AG04450 (cell line): ENCODE data around the gene SPECC1L. TPM values are rescaled to one million over a fixed set of nuclear protein-coding genes. Genes with fewer than 3 reads are reported as not detected.

Source experiments
- CTCF ChIA-PET: fragments of 300-600, 350-600 bp; formaldehyde crosslinking; extraction: SDS; loops from one replicate; lab custom pipeline; 2022; ENCODE audit warnings: antibody characterized with exemption, inconsistent platforms; lab: Charles Lee
- POLR2A ChIA-PET: fragments of 350-600 bp; formaldehyde crosslinking; extraction: SDS; loops from one replicate; lab custom pipeline; 2021; ENCODE audit warnings: antibody characterized with exemption, inconsistent platforms; lab: Yijun Ruan, JAX
- DNase-seq: peaks from one replicate; pipeline ENCODE4 v3.0.0-alpha.2; 2011; ENCODE audit warnings: low read depth, low spot score
- H3K27ac ChIP-seq: one replicate; pipeline ENCODE4 v1.5.1; 2012; ENCODE audit warnings: low read depth, low read length, control low read depth
- H3K27me3 ChIP-seq: one replicate; pipeline ENCODE4 v1.6.0; 2012; ENCODE audit warnings: low read length; ENCODE audit not compliant: control insufficient read depth, insufficient read depth
- H3K4me3 ChIP-seq: 2 replicates; pipeline ENCODE4 v1.5.1; 2011; ENCODE audit warnings: mild to moderate bottlenecking, low read depth, low read length, control low read depth
- H3K9me3 ChIP-seq: 2 replicates; pipeline ENCODE4 v1.5.1; 2012; ENCODE audit warnings: low read length; ENCODE audit not compliant: control insufficient read depth, insufficient read depth
- polyA plus RNA-seq: library from polyadenylated mRNA; depleted of rRNA; stranded (reverse); fragments of >200 nt; gene quantifications from 2 replicates; pipeline ENCODE4 v1.2.3, GENCODE V29; 2011
- TF ChIP-seq, protein P1 (sequence below): IDR thresholded peaks from 2 replicates; pipeline ENCODE4 v1.5.1; 2011; ENCODE audit warnings: low read depth, low read length, control low read depth, inconsistent platforms

SPECC1L gene
- polyA plus RNA-seq, 1 experiment, result 36.4 TPM

DNA sequence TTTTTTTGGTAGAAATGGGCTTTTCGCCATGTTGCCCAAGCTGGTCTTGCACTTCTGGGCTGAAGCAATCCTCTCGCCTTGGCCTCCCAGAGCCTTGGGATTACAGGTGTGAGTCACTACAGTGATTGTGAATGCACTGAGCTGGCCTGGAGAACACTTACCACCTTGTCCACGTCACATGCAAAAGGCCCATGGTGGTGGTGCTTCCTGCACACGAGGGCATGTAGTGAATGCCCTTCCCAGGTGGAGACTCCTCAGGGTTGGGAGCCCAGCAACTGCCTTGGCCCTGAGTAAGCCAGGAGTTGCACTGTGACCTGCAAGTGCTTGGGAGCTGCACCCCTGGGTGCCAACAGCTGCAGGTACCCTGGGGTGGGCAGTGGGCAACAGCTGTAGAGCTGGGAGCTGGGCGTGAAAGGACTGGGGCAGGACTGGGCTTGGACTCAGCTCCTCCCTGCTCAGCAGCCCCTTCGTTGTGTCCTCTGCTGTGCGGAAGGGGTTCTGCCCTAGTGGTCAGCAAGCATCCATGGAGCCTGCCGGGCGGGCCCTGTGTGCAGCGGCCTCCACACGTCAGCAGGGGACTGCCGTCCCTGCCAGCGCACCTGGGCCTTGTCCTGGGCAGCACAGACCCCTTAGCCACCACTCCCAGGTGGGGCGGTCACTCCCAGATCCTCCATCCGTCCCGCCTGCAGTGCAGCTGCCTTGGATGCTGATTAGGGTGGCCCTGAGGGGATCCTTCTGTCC, 147.4 kb downstream of the SPECC1L start:
- no peak for DNase-seq
- no peaks in the 10 kb centered on the region for H3K27me3 ChIP-seq
- H3K9me3 ChIP-seq, result no peaks in the 10 kb centered on the region; the same call in 1 of the 2 replicates
- ChIA-PET POLR2A (no interaction called here), CTCF (no interaction called here)
- TF ChIP-seq, protein P1, sequence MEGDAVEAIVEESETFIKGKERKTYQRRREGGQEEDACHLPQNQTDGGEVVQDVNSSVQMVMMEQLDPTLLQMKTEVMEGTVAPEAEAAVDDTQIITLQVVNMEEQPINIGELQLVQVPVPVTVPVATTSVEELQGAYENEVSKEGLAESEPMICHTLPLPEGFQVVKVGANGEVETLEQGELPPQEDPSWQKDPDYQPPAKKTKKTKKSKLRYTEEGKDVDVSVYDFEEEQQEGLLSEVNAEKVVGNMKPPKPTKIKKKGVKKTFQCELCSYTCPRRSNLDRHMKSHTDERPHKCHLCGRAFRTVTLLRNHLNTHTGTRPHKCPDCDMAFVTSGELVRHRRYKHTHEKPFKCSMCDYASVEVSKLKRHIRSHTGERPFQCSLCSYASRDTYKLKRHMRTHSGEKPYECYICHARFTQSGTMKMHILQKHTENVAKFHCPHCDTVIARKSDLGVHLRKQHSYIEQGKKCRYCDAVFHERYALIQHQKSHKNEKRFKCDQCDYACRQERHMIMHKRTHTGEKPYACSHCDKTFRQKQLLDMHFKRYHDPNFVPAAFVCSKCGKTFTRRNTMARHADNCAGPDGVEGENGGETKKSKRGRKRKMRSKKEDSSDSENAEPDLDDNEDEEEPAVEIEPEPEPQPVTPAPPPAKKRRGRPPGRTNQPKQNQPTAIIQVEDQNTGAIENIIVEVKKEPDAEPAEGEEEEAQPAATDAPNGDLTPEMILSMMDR, result no peak
- no peak overlapping the region for H3K27ac ChIP-seq
- no peak overlapping the region for H3K4me3 ChIP-seq

- DNase-seq, result no peak
- TF ChIP-seq, protein P1, result no peak
- H3K27me3 ChIP-seq, result no peaks in the 10 kb centered on the region
- ChIA-PET POLR2A (no interaction called here), CTCF (no interaction called here)
- no peak overlapping the region for H3K27ac ChIP-seq
- H3K4me3 ChIP-seq, result no peak overlapping the region
- no peaks in the 10 kb centered on the region; the same call in 1 of the 2 replicates for H3K9me3 ChIP-seq
These were observed 148.3 kb downstream of the SPECC1L start for GRCh38 chr22:24418786-24419474.

GRCh38 chr22:24419475-24419850, 148.8 kb downstream of the SPECC1L start:
- Histone ChIP-seq H3K4me3 (no peak overlapping the region), H3K9me3 (no peaks in the 10 kb centered on the region; the same call in 1 of the 2 replicates), H3K27ac (no peak overlapping the region), H3K27me3 (peaks cover 3% of the 10 kb centered on the region)
- CTCF ChIA-PET, result no interaction called here
- DNase-seq, result no peak
- POLR2A ChIA-PET, result no interaction called here
- TF ChIP-seq, protein P1, result no peak

- Histone ChIP-seq H3K4me3 (no peak overlapping the region), H3K27ac (no peak overlapping the region), H3K9me3 (no peaks in the 10 kb centered on the region; the same call in 1 of the 2 replicates), H3K27me3 (peaks cover 12% of the 10 kb centered on the region)
- TF ChIP-seq, protein P1, result no peak
- DNase-seq, result no peak
- ChIA-PET POLR2A (no interaction called here), CTCF (interaction anchor here (0.6 to 1.5 kb wide), 3 partner anchors 66 to 105 kb away, joined by 5 to 8 read pairs (median 5); no protein-coding TSS in a partner anchor)
These were observed 149.7 kb downstream of the SPECC1L start for GRCh38 chr22:24420072-24420976.
